B cell (primary cell): Measurements from ENCODE around the gene FGFRL1. TPM values are rescaled to one million over a fixed set of nuclear protein-coding genes. Genes with fewer than 3 reads are reported as not detected.

ENCODE experiments used
- ATAC-seq: fragments of 200-7000 bp; cut with Tn5 transposase; one replicate; pipeline ENCODE4 v1.10.0; 2021; ENCODE audit warnings: low read depth, mild to moderate bottlenecking, moderate number of reproducible peaks, moderate library complexity
- CTCF ChIA-PET: fragments of 350-600 bp; sonication (Branson Sonifier 250); formaldehyde crosslinking; loops from one replicate; lab custom pipeline; 2021; ENCODE audit warnings: antibody characterized with exemption, inconsistent platforms; lab: Charles Lee
- POLR2A ChIA-PET: fragments of 350-600 bp; sonication (Branson Sonifier 250); formaldehyde crosslinking; loops from one replicate; lab custom pipeline; 2021; ENCODE audit warnings: antibody characterized with exemption; lab: Charles Lee
- DNase-seq: peaks from one replicate; pipeline ENCODE4 v3.0.0; 2013
- H2AFZ ChIP-seq: 2 replicates; pipeline ENCODE4 v1.6.1; 2012; ENCODE audit warnings: mild to moderate bottlenecking, low read depth, low read length; ENCODE audit not compliant: insufficient read depth, poor library complexity, severe bottlenecking
- H3K27ac ChIP-seq, 2 donors: 1 replicate in 1 of 2; 2 replicates in 1 of 2; pipeline ENCODE4 v1.5.1; 2012 to 2013; ENCODE audit warnings: low read length in 2 of 2, mild to moderate bottlenecking in 2 of 2, moderate library complexity in 1 of 2
- H3K27me3 ChIP-seq, 4 experiments: fragments of 200-600 bp in 1 of 4; sonication (generic) in 1 of 4; replicated peaks in 1 of 4; 1 replicate in 2 of 4; 2 replicates in 2 of 4; pipeline versions ENCODE4 v1.6.1 to v1.7.0; 2013 to 2016; ENCODE audit warnings: low read length in 3 of 4, mild to moderate bottlenecking in 2 of 4, mixed read lengths in 1 of 4, moderate library complexity in 1 of 4; ENCODE audit not compliant: insufficient read depth in 4 of 4, control insufficient read depth in 3 of 4; ENCODE audit errors: control extremely low read depth in 1 of 4
- H3K36me3 ChIP-seq, 2 experiments: replicated peaks in 1 of 2; 1 replicate in 1 of 2; 2 replicates in 1 of 2; pipeline versions ENCODE4 v1.6.1 to v1.7.1; 2013; ENCODE audit warnings: low read length in 1 of 2; ENCODE audit not compliant: insufficient read depth in 2 of 2, control insufficient read depth in 1 of 2; ENCODE audit errors: control extremely low read depth in 1 of 2, extremely low read depth in 1 of 2
- H3K4me1 ChIP-seq, 2 donors: fragments of 200-600 bp in 1 of 2; sonication (generic) in 1 of 2; 1 replicate in 1 of 2; 2 replicates in 1 of 2; pipeline versions ENCODE4 v1.5.1 to v1.6.1; 2013 to 2017; ENCODE audit warnings: low read length in 2 of 2; ENCODE audit not compliant: control insufficient read depth in 2 of 2, insufficient read depth in 2 of 2
- H3K4me2 ChIP-seq: replicated peaks from 2 replicates; pipeline ENCODE3; 2012; ENCODE audit warnings: mild to moderate bottlenecking, low read depth, low read length; ENCODE audit not compliant: poor library complexity, severe bottlenecking
- H3K4me3 ChIP-seq, 5 experiments: fragments of 200-600 bp in 1 of 5; sonication (generic) in 1 of 5; 1 replicate in 3 of 5; 2 replicates in 2 of 5; pipeline versions ENCODE4 v1.5.1 to v1.7.0; 2011 to 2016; ENCODE audit warnings: low read length in 4 of 5, mild to moderate bottlenecking in 4 of 5, low read depth in 2 of 5, control low read depth in 1 of 5, moderate library complexity in 1 of 5; ENCODE audit not compliant: insufficient read depth in 1 of 5; ENCODE audit errors: control extremely low read depth in 1 of 5, extremely low read depth in 1 of 5
- H3K79me2 ChIP-seq: fragments of 200-600 bp; sonication (generic); one replicate; pipeline ENCODE4 v1.6.0; 2016; ENCODE audit warnings: low read length; ENCODE audit not compliant: control insufficient read depth, insufficient read depth
- H3K9ac ChIP-seq: fragments of 200-600 bp; sonication (generic); 2 replicates; pipeline ENCODE4 v1.6.1; 2017; ENCODE audit warnings: mild to moderate bottlenecking, low read length, moderate library complexity
- H3K9me3 ChIP-seq, 3 donors: one replicate each; pipeline versions ENCODE4 v1.6.1 to v1.7.1; 2013; ENCODE audit warnings: low read length in 2 of 3; ENCODE audit not compliant: control insufficient read depth in 2 of 3, insufficient read depth in 1 of 3; ENCODE audit errors: control extremely low read depth in 1 of 3
- H4K20me1 ChIP-seq: 2 replicates; pipeline ENCODE4 v1.6.0; 2012; ENCODE audit warnings: mild to moderate bottlenecking, low read length; ENCODE audit not compliant: insufficient read depth, control insufficient read depth, poor library complexity, severe bottlenecking
- H3K27ac Mint-ChIP-seq: one replicate; pipeline ENCODE4 v1.8.0; 2021; ENCODE audit warnings: mixed read lengths
- H3K27me3 Mint-ChIP-seq: one replicate; pipeline ENCODE4 v1.8.0; 2021; ENCODE audit warnings: mixed read lengths
- H3K4me1 Mint-ChIP-seq: one replicate; pipeline ENCODE4 v1.8.0; 2021; ENCODE audit warnings: mixed read lengths
- H3K4me3 Mint-ChIP-seq: one replicate; pipeline ENCODE4 v1.8.0; 2021; ENCODE audit warnings: mixed read lengths
- H3K9me3 Mint-ChIP-seq: one replicate; pipeline ENCODE4 v1.8.0; 2022; ENCODE audit warnings: mixed read lengths; ENCODE audit not compliant: insufficient read depth
- CTCF ChIP-seq: fragments of 200-600 bp; IDR thresholded peaks from one replicate; pipeline ENCODE4 v1.8.0; 2022; ENCODE audit warnings: antibody characterized with exemption, mild to moderate bottlenecking
- EZH2 ChIP-seq: IDR thresholded peaks from 2 replicates; pipeline ENCODE4 v1.6.1; 2012; ENCODE audit warnings: borderline replicate concordance, low read depth, mild to moderate bottlenecking, moderate library complexity, low read length; ENCODE audit not compliant: insufficient read depth, poor library complexity, severe bottlenecking
- WGBS: methylation state at CpG from one replicate; pipeline ENCODE4 v1.1.5; 2013; ENCODE audit warnings: missing lambda C conversion rate; ENCODE audit not compliant: insufficient coverage; 5-methylcytosine and 5-hydroxymethylcytosine counted together
- intact Hi-C: fragments of 100-400 bp; cut with micrococcal nuclease; formaldehyde crosslinking; loops from one replicate; pipeline ENCODE4 v1.10.0; 2022
- polyA minus RNA-seq: library from RNA; depleted of rRNA, polyadenylated mRNA; stranded (reverse); fragments of >200 nt; gene quantifications from 2 replicates; pipeline ENCODE4 v1.2.3, GENCODE V29; 2012
- polyA plus RNA-seq: library from polyadenylated mRNA; depleted of rRNA; stranded (reverse); fragments of >200 nt; gene quantifications from 2 replicates; pipeline ENCODE4 v1.2.3, GENCODE V29; 2012
- total RNA-seq, 2 donors: library from RNA; stranded (reverse); fragments of 120-200 nt in 1 of 2; gene quantifications; 1 replicate in 1 of 2; 2 replicates in 1 of 2; pipeline versions ENCODE4 v1.2.3 to v1.2.4, GENCODE V29; 2013 to 2022

The FGFRL1 gene
- total RNA-seq (28.5 and 28.9 TPM in 2 replicates), polyA plus RNA-seq (24.1 and 33.8 TPM in 2 replicates), polyA minus RNA-seq (20.7 and 47.4 TPM in 2 replicates)
- 8.3 TPM for total RNA-seq (2013)

- ChIA-PET POLR2A (interaction anchor here (0.6 to 2.0 kb wide), 3 partner anchors 9 to 24 kb away, joined by 3 to 13 read pairs (median 10); no protein-coding TSS in a partner anchor), CTCF (interaction anchor here (0.6 to 1.6 kb wide), 3 partner anchors 62 to 257 kb away, joined by 3 to 5 read pairs (median 4); no protein-coding TSS in a partner anchor)
- H4K20me1 ChIP-seq, result no peaks in the 10 kb centered on the region
- peak within 1 kb of the TSS; percentile 89 for H3K27ac Mint-ChIP-seq
- DNase-seq (peak; percentile 92), ATAC-seq (peak; percentile 63)
- H3K9me3 ChIP-seq, result peaks cover 0 to 6% (median 0%) of the 10 kb centered on the region in 3 donors
- H3K27ac ChIP-seq, result peak within 1 kb of the TSS; percentile 36 to 38
- H3K4me1 ChIP-seq, result peaks cover 24 to 30% of the 10 kb centered on the region in 2 donors
- peaks cover 0 to 24% (median 12%) of the 10 kb centered on the region in 4 experiments for H3K27me3 ChIP-seq
- no peak for TF ChIP-seq EZH2
- TF ChIP-seq CTCF, result no peak
- peak within 1 kb of the TSS; percentile 100 for H3K4me2 ChIP-seq
- intact Hi-C loops, result loop anchor here (1.0 to 2.0 kb wide), 3 partner anchors 15 to 336 kb away; partner anchors contain the start of genes IDUA and UVSSA
- peak within 1 kb of the TSS; percentile 83 for H3K9ac ChIP-seq
- H3K79me2 ChIP-seq, result no peaks in the 10 kb centered on the region
- under 1% methylated on average over 76 of the region's 89 CpGs for WGBS
- peak within 1 kb of the TSS in 4 of 5 experiments; percentile 60 to 74 (median 66) for H3K4me3 ChIP-seq
- H2AFZ ChIP-seq, result peak within 1 kb of the TSS; percentile 92
- H3K27me3 Mint-ChIP-seq, result peaks cover 29% of the 10 kb centered on the region
- H3K9me3 Mint-ChIP-seq, result peaks cover 3% of the 10 kb centered on the region
- peaks cover 20% of the 10 kb centered on the region for H3K4me1 Mint-ChIP-seq
- H3K36me3 ChIP-seq, result no peaks in the 10 kb centered on the region
- H3K4me3 Mint-ChIP-seq, result peak within 1 kb of the TSS; percentile 91
These were observed at the start of gene FGFRL1 for GRCh38 chr4:1011022-1011665. Gene FGFRL1 (plus strand): TSS chr4:1011626. CDS start chr4:1012486, 860 bp downstream.
